ENCODE results near the gene TRIM47.
"Not testable (repeated sequence)": the region's sequence is repeated elsewhere in the genome, so short reads cannot be mapped to it uniquely, and the experiment has no call there.

TRIM47 gene

DNA sequence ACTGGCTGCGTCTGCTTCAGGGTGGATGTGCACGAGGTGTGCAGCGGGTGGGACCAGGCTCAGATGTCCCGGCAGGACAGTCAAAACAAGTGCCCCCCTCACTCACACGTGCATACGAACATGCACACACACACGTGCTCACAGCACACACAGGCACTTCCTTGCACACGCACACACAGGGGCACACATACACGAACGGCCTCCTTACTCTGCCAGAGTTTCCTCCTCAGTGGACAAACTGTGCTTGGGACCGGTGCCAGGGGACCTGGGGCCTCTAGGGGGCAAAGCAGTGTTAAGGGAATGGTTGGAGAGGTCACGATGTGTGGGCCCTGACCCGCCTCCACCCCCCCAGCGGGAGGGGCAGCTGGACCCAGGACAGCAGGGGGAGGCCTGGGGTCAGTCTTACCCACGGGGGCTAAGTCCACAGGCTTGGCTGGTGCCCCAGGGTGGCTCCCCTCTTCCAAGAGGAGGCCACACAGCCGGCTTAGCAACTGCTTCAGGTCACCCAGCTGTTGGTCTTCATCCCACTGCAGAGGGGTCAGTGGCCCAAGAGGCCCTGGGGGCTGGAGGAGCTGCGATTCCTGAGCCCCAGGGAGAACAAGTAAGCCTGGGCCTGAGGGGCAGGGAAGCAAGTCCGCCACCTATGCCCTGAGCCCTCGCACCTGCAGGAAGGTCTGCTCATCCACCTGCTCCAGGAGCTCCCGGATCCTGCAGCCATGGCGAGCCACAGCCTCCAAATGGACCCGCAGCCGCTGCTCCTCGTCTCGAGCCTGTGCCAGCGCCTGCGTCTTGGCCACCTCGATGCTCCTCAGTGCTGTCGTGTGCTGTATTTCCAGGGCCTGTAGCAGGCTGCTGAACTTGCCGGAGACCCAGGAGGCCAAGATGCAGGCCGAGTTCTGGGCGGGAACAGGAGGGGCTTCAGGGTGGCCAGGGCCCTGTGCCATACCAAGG lies 13.5 kb upstream of the TRIM47 start:
- DNase-seq (ENCODE audit: low read depth) = no peak

DNA sequence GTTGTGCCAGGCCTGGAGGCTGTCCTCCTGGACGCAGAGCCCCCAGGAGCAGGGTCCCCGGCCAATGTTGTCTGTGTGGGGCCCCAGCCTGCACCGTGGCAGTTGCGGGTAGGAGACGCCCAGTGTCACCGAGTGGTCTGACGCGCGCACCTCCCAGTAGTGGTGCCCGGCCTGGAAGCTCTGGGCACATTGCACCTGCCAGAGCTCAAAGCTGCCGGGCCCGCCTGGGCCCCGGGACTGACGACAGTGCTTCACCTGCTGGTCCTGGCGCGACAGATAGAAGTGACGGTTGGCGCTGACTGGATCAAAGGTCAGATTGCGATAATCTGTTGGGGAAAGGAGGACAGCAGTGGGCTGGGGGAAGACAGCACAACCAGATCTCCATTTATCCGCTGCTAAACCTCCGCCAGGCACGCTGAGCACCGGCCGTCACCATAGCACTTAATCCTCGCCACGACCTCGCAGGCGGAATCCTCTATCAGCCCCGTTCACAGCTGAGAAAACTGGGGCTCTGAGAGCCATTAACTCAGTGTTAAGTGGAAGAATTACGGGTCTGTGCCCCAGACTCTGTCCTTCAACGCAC lies 12.7 kb upstream of the TRIM47 start:
- DNase-seq (ENCODE audit: low read depth) = no peak

DNA sequence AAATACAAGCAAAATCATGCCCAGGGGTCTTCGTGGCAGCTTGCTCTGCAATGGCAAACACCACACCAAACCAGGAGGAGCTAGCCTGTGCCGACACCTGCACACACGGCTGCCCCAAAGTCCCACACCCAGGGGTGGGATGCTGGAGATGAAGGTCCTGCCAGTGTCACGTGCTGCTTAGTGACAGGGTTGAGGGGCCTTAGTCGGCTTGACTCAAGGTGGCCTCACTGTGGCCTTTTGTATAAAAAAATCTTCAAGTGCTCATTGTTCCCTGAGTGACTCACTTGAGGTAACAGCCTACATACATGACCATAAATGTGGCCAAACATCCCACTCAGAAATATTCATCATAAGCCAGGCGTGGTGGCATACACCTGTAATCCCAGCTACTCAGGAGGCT lies 11.1 kb upstream of the TRIM47 start:
- DNase-seq (ENCODE audit: low read depth) = no peak

DNA sequence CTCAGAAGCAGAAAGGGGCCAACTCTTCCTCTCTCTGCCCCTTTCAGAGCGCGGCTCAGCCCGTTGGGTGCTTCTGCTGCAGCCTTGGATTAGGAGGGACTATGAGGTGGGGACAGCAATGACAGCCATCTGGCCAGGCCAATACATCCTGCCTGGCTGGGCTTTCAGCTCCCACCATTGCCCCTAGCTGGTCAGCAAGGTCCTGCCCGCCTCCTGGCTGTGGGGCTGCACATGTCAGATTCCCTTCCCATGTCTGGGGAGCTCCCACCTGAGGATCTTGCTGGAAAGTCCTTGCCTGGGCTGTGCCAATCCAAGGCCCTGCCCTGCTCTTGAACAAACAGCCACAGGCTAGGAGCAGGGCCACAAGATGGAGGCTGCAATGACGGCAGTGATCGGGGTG lies 10.1 kb upstream of the TRIM47 start:
- no peak for DNase-seq (ENCODE audit: low read depth)

DNA sequence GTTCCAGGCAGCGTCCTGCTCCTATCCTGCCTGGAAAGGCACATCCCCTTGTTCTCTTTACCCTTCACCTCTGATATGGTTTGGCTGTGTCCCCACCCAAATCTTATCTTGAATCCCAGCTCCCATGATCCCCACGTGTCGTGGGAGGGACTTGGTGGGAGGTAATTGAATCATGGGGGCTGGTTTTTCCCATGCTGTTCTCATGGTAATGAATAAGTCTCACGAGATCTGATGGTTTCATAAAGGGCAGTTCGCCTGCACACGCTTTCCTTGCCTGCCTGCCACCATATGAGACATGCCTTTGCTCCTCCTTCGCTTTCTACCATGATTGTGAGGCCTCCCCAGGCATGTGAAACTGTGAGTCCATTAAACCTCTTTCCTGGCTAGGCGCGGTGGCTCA lies 7.5 kb upstream of the TRIM47 start:
- not testable (repeated sequence) for DNase-seq (ENCODE audit: low read depth)

DNA sequence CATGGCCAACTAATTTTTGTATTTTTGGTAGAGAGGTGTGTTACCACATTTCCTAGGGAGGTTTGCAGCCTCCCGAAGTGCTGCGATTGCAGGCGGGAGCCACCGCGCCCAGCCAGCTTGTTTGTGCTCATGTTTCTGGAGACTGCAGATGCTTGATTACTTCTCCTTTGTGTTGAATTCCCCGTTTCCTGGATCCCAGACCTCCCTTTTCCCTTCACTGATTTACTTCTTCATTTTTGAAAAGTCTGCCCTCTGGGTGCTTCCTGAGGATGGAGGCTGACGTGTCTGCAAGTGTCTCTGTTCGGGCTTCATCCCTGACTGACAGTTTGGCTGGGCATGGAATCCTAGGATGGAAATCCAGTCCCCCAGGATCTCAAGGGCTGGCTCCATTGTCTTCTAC lies 7.0 kb upstream of the TRIM47 start:
- no peak for DNase-seq (ENCODE audit: low read depth)

DNA sequence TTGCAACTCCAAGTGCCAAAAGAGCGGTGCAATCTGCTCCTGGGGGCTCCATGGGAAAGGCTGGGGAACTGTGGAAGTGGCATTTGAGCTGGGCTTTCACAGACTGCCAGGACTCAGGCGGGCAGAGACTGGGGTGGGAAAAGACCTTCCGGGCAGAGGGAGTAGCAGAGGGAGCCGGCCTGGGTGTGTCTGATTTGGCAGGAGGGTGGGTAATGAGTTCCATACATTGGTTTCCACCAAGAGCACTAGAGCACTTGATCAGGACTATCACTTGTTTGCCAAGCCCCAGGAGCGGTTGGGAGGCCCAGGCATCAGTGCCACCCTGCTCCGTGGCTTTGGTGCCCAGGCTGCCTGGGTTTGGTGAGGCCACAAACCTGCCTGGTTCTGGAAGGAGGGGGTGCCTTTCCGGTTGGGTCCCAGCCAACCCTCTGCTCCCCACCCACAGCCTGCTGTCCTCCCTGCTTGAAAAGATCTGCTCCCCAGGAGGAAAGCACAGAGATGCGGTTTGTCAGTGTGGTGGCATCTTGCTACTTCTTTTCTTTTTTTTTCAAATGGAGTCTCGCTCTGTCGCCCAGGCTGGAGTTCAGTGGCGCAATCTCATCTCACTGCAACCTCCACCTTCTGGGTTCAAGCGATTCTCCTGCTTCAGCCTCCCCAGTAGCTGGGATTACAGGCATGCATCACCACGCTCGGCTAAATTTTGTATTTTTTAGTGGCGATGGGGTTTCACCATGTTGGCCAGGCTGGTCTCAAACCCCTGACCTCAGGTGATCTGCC lies 3.5 kb upstream of the TRIM47 start:
- no peak for DNase-seq (ENCODE audit: low read depth)

DNA sequence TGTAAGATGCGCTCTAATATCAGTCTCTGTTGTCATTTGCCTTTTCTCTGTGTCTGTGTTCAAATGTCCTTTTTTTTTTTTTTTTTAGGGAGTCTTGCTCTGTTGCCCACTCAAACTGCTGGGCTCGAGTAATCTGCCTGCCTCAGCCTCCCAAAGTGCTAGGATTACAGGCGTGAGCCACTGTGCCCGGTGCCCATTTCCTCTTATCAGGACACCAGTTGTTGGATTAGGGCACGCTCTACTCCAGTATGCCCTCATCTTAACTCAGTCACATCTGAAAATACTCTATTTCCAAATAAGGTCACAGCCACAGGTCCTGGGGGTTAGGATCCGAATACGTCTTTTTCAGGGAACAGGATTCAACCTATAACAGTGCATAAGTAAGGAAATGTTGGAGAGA lies 1.9 kb upstream of the TRIM47 start:
- DNase-seq (ENCODE audit: low read depth) = no peak

DNA sequence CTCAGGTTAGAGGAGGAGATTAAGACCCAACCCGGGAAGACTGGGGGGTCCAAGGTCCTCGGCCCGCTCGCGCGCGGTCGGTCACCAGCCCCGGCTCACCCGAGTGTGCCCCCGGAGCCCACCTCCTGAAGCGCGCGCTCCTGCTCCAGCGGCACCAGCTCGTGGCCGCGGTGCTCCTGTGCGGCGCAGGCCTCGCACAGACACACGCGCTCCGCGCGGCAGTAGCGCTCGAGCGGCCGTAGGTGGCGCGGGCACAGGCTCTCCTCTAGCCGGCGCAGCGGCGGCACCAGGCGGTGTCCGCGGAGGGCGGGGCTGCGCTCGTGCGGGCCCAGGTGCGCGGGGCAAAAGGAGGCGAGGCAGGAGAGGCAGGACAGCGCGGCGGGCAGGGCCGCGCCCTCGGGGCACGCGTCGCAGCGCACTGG lies 618 bp downstream of the TRIM47 start:
- DNase-seq (ENCODE audit: low read depth) = no peak

DNA sequence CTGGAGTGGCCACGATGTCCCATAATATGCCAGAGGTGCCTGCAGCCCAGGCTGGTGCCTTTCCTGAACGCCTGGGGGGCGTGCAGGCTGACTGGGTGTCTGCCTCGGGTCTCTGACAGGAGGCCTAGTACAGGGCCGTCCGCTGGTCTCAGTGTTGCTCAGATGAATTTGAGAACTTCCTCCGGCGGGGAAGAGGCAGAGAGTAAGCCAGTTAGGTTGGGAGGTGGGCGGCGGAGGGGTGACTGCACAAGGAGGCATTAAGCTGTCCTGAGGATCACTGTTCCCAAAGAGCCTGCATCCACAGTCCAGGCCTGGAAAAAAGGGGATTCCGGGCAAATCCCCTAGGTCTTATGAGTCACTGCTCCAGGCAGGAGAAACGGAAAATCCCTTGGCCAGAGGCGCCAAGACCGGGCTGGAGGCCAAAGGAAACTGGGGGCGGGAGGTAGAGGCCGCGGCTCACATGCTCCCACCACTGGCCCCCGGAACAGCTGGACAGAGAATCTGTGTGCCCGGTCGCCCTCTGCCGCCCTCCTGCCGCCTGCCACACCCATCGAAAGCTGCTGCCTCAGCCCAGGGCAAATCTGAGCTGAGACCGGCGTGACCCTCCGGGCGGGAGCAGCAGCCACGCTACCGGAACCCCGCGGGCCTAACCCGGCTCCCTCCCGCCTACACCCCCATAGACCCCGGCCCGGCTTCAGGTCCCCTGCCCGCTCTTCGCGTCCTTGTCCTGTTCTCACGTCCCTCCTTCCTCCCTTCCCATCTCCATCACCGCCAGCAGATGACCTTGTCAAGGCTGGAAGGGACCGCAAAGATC lies 1.2 kb downstream of the TRIM47 start:
- DNase-seq (ENCODE audit: low read depth) = peak; percentile 78

DNA sequence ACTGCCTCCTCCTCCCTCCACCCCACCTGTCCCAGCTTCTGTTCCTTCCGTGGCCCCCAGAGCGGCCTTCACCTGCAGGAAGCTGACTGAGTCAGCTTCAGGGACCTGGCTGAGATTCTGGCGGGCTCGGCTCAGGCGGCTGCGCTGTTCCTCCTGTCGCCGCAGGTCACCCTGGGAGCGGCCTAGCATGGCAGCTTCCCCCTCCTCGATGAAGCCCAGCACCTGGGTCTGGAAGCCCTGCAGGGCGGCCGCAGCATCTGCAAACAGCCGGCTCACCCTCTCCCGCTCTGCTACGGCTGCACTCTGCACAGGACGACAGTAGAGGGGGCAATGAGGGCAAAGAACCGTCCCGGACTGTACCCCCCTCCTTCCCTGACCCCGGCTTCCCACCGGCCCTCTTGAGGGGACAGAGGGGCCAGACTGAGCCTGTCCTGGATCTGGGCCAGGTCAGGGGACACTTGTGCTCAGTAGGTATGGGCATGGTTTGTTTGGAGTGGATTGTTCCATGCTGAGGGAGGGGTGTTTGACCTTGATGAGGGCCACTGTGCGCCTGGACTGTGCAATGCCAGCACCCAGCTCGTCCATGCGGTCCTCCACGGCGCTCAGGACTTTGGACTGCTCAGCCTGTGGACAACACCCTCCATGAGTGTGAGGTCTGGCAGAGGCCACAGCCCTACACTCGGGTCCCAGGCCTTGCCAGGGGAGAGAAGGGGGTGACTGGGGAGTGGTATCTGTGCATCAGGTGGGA lies 2.0 kb downstream of the TRIM47 start:
- no peak for DNase-seq (ENCODE audit: low read depth)

DNA sequence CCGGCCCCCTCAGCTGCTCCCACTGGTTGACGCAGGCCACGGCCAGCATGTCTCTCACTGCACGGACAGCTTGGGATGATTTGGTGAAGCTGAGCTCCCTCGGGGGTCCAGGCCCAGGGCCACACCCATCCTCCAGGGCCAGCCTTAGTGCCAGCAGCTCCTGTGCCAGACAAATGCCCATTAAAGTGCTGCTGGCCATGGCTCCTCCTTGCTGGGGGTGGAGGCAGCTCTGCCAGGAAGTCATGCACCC lies 2.5 kb downstream of the TRIM47 start:
- no peak for DNase-seq (ENCODE audit: low read depth)

DNA sequence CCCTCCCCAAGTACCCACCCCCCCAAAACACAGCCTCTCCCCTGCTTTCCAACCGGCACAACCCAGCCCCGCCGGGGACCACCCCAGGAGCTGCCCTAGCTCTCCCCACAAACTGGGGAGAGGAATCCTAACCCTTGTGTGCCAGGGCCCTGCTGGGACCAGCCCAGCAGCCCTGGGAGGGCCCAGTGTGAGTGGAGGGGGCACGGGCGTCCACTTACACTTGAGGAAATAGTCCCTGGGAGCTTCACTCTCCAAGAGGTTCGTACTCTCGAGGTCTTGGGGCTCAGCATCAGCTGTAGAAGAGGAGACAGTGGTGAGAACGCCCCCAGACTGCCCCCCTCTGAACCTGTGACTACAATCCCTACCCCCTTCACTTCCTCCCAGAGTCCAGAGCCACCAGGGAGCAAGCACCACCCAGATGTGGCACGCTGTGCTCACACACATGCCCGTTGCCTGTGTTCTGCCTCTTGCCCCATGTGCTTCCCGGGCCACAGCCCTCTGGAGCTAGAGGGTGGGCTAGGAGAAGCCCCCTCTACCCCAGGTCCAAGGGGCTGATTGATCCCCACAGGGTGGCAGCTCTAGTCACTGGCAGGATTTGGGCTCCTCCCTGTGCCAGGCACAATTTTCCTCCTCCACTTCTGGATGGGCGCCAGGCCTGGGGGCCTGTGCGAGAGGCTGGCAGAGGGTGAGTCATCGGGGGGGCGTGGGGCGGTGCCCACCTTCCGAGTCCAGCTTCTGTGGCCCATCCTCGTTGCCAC lies 3.0 kb downstream of the TRIM47 start:
- no peak for DNase-seq (ENCODE audit: low read depth)

DNA sequence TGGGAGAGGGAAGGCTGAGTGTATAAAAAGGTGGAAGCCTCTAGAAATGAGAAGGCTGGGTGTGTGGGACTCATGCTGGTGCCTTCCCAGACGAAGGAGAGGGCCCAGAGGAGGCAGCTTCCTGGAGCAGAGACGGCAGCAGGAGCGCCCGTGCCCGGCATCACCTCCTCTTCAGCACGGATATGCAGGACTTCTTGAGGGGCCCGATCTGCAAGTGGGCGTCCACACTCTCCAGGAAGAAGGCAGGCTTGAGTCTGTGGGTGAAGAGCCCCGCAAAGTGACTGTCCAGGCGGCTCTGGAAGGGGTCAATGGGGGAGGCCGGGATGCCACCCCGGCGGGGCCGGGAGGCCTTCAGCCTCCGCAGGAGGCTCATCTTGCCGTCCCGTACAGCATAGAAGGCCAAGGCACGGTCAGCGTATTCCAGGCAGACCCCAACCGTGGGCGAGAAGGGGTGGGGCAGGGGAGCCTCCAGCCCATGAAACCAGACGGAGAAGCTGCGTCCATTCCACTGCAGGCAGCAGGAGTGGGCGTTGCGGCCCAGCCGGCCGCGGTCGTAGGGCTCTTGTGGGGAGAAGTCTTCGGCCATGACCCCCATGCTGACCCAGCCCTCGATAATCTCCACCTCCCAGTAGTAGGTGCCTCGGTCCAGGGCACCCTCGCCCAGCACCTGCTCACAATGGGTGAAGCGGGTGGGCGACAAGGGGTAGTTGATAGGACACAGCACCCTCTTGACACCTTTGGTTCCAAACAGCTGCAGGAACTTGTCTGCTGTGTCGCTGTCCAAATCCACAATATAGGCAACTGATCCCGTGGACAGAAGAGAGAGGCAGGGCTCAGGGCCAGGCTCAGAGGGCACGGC lies 3.8 kb downstream of the TRIM47 start:
- DNase-seq (ENCODE audit: low read depth) = no peak

DNA sequence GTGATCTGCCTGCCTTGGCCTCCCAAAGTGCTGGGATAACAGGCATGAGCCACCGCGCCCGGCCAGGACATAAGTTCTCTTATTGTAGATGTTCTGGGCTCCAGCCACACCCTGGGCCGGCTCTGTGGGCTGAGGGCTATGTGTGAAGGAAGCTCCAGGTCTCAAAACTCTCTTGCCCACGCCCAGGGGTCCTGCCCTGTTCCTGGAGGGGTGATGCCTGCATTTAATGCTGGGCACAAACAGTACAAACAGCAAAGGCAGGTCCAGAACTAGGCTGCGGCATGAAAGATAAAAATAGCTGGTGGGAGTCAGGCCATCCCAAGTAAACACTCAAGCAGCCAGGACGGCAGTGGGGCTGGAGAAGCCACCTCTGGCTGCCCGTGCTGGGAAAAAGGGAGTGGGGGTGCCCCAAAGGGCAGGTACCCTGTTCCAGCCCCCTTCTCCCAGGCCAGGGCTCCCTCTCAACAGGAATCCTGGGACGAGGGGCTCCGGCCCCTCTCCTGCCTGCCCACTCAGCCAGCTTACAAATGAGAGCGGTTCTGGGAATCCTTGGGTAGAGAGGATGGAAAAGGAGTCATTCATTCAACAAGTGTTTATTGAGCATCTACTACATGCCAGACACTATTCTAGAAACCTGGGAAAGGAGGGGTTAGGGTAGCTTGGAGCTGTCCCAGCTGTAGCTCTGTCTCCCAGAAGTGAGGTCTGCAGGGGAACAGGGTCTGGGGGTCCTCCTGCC lies 4.6 kb downstream of the TRIM47 start:
- DNase-seq (ENCODE audit: low read depth) = no peak

DNA sequence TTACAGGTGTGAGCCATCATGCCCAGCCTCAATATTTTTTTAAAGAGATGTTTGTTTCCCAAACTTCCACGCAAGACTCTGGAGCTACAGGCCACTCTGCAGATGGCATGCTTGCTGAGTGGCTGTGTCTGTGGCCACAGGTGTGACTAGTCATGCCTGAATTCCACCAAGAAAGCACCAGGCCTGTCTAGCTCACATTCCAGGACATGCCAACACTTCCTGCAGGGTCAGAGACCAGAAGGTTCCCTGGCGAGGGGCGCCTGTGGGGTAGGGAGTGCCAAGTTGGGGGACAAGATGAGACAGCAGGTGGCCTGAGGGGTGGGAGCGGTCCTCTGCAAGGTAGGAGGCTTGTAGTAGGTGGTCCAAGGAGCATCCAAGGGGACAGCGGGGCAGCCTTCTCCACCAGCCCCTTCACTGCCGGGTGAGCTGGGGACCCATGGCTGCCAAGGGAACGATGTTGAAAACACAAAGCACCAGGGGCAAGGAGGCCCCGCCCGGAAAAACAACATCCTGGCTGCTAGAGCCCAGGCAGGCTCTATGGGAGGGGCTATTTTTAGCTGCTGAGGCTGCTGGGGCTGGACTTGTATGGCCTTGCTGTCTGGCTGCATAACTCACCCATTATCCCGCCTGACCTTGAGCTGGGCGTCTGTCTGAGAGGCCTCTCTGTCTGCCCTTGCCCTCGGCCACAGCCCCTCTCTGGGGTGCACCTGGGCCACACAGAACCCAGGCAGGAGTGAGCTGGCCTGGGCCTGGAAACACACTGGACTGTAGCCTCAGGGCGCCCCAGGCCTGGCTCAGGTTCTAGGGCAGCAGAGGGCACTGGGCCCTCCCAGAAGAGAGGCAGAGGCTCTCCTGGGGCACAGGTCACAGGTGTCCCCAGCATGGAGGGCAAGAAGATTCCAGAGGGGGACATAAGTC lies 5.7 kb downstream of the TRIM47 start:
- no peak for DNase-seq (ENCODE audit: low read depth)

DNA sequence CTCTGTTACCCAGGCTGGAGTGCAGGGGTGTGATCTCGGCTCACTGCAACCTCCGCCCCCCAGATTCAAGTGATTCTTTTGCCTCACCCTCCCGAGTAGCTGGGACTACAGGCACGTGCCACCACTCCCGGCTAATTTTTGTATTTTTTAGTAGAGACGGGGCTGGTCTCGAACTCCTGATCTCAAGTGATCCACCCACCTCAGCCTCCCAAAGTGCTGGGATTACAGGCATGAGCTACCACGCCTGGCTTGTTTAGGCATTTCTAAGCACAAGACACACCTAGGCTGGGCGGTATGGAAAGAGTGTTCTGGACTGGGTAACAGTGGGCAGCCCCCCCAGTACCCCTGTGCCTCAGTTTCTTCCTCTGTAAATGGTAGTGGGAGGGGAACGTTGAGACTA lies 8.2 kb downstream of the TRIM47 start:
- not testable (repeated sequence) for DNase-seq (ENCODE audit: low read depth)
